Measurements from ENCODE around the gene ABHD2.

Gene ABHD2

DNA sequence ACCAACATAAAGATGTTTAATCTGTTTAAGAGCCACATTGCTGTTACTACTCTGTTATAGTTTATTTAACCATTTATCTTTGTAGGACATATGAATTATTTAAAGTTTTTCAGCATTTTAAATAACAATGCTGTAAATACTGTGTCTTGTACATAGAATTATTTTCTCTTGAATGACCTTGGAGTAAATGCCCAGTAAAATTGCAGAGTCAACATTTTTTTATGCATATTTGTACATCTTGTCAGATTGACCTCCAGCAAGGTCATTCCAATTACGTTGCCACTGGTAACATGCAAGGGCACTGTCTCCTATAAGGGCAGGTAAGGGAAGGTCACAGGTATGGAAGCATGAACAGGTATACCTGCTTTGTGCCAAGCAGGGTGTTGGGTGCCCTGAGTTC is 68.8 kb downstream of the ABHD2 start:
- no peak for DNase-seq (ENCODE audit: low read depth, low spot score)
- H3K27ac ChIP-seq, result no peak overlapping the region

DNA sequence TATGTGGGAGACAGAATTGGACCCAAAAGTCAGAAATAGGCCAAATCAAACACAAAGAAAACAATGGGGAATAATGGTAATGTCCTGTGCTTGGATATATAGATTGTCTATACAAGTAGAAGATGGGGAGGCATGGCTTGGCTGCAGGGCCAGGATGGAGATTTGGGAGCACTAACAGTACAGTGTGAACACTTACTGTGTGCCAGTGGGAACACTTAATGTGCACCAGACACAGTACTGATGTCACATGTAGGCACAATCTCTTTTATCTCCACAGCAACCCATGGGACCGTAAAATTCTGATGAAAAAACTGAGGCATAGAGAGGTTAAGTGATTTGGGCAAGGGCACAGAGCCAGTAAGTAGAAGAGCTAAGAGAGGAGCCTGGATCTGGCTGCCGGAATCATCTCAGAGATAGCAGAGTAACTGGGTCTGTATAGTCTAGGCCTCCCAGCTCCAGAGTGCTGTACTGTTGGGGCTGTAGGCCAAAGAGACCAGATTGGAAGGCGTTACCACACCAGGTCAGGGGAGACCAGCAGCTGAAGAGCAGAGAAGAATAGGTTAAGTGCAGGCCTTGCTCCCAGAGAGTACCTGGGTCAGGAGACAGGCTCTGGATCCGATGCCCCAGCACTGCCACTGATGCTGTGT is 69.8 kb downstream of the ABHD2 start:
- no peak for DNase-seq (ENCODE audit: low read depth, low spot score)
- no peak overlapping the region for H3K27ac ChIP-seq

DNA sequence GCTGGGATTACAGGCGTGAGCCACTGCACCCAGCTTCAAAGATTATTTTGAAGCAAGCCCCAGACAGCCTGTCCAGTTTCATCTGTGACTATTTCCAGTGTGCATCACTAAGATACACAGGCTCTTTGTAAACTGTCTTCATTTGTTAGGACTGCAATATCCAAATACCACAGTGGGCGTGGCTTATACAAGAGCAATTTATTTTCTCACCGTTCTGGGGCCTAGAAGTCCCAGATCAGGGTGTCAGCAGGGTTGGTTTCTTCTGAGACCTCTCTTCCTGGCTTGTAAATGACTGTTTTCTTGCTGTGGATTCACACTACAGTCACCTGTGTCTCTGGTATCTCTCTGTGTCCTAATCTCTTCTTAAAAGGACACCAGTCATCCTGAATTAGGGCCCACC is 73.4 kb downstream of the ABHD2 start:
- no peak overlapping the region for H3K27ac ChIP-seq
- no peak for DNase-seq (ENCODE audit: low read depth, low spot score)

DNA sequence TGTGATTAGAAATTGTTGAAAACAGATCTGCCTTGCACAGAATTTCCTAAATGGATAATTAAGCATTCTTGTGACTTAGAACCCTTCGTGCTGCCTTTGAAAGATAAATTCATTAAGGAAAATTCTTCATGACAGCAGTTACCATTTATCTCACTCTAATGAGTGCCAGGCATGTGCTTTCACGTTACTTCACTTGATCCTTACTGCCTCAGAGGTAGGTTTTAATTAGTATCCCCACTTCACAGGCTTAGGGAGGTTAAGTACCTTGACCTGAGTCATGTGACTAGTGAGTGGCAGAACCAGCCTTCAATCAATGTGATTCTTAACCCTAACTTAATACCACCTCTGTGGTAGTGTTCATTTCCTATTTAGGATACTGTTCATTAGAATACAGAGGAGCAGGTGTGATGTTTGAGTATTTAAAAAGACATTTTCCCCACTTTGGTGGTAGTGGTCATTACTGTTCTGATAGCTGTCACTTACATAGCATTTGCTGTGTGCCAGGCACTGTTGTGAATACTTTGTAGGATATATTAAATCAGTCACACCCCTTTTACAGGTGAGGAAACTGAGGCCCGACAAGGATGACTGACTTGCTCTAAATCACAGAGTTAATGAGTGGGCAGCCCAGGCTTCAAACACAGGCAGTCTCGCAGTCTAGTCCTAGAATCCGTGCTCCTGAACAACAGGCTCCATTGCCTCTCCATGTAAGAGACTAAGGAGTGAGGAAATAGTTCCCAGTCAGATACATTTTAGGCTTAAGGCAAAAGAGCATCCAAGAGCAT is 75.2 kb downstream of the ABHD2 start:
- no peak for DNase-seq (ENCODE audit: low read depth, low spot score)
- H3K27ac ChIP-seq, result no peak overlapping the region

DNA sequence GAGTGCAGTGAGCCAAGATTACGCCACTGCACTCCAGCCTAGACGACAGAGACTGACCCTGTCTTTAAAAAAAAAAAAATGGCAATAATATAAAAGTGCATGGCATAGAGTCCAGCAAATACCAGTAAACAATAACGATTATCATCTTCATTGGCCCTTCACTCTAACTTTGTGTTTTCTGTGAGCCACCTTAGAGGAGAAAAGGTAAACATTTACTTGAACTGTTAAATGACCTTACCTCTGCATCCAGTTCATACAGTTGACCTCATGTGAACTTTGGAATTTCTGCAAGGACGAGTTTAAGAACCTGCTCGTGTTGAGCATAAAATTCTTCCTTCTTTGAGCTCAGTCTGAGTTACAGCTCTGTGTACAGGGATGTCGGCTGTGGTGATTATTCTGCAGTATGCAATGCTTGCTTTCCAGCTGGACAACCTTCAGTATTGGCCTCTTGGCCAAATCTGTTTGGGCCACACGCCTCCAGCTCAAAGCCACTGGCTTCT is 76.5 kb downstream of the ABHD2 start:
- H3K27ac ChIP-seq, result no peak overlapping the region
- no peak for DNase-seq (ENCODE audit: low read depth, low spot score)

DNA sequence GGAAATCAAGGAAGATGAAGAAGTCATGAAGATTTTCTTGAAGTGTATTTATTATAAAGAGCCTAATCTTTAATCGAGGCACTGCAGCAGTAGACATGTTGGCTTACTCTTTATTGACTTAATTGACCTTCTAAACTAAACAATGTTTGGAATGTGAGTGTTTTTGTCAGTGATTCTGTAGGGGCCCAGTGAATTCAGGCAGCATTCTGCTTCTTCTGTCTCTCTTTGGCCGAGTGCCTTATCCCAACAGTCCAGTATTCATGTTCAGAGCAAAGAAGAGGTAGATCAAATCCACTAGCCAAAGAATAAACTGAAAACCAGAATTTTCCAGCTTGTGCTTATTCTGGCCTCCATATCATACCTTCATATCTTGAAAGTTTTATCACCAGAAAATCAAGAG is 77.4 kb downstream of the ABHD2 start:
- no peak overlapping the region for H3K27ac ChIP-seq
- DNase-seq (ENCODE audit: low read depth, low spot score), result no peak

DNA sequence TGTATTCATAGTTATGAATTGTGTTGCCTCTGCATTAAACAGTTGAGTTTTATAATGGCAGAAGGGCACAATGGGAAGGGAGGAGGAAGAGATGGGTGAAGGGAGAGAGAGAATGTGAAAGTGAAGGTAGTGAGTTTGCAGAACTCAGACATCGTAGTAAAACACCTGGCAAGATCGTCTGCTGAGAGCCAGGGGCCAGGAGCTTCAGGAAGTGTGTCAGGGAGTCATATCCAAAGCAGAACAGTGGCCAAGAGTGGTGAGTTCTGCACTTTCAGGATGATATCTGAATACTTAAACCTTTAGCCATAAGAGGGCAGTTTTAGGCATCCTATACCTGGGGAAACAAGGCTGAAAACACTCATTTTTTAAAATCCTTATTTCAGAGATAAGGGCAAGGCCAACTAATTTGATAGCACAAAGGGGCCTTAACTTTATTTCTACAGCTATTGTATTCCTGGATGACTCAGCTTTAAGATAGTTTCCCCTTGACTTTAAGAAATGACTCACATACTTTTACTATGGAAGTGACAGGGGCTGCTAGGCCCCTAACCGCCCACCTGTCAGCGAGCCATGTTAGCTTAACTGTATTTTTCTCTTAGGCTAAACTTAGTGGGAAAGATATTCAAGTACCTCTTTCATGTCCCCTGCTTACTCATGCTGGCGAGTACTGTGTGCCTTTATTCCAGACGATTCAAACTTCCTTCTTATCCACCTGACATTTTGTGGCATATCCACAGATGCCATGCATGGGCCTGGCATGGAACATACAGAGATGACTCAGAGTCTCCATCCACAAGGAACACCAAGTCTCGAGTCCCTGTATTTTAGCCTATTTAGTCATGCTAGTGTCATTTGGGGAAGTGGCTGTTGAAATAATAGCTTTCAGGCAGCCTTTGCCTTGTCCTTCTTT is 79.3 kb downstream of the ABHD2 start:
- H3K27ac ChIP-seq, result peak overlapping the region; percentile 81
- DNase-seq (ENCODE audit: low read depth, low spot score), result peak; percentile 76

DNA sequence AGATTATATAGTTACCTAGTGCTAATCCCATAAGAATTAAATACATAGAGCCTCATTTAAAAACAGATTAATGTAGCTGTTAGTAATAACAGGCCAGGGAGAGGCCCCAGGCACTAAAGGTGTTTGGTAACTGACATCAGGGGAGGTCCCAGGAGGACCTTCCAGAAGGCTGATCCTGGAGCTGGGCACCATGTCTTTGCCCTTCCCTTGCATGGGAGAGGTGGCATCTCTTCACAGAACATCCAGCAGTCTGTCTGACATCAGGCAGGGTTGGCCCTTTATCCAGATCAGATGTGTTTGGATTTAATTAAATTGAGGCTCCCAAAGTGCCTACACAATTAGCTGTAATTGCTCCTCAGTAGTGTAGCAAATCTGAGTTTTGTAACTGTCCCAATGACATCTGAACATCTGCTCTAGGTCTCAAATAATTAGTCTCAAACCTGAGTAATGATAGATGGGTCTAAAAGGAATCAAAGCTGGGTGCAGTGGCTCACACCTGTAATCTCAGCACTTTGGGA is 80.1 kb downstream of the ABHD2 start:
- H3K27ac ChIP-seq, result peak overlapping the region; percentile 81
- DNase-seq (ENCODE audit: low read depth, low spot score), result no peak

DNA sequence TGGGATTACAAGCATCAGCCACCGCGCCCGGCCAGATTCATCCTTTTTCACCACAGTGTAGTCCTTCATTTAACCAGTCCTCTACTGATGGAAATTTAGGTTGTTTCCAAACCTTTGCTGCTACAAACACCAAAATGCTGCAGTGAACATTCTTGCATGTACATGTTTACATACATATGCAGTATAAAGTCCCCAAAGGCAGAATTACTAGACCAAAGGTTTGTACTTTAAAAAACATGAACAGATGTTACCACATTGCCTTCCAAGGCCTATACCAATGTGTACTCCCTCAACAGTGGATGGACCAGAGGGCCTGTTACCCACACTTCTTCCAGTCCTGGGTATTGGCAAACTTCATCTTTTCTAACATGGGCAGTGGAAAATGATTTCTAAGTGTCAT is 82.1 kb downstream of the ABHD2 start:
- DNase-seq (ENCODE audit: low read depth, low spot score), result no peak
- H3K27ac ChIP-seq, result no peak overlapping the region

DNA sequence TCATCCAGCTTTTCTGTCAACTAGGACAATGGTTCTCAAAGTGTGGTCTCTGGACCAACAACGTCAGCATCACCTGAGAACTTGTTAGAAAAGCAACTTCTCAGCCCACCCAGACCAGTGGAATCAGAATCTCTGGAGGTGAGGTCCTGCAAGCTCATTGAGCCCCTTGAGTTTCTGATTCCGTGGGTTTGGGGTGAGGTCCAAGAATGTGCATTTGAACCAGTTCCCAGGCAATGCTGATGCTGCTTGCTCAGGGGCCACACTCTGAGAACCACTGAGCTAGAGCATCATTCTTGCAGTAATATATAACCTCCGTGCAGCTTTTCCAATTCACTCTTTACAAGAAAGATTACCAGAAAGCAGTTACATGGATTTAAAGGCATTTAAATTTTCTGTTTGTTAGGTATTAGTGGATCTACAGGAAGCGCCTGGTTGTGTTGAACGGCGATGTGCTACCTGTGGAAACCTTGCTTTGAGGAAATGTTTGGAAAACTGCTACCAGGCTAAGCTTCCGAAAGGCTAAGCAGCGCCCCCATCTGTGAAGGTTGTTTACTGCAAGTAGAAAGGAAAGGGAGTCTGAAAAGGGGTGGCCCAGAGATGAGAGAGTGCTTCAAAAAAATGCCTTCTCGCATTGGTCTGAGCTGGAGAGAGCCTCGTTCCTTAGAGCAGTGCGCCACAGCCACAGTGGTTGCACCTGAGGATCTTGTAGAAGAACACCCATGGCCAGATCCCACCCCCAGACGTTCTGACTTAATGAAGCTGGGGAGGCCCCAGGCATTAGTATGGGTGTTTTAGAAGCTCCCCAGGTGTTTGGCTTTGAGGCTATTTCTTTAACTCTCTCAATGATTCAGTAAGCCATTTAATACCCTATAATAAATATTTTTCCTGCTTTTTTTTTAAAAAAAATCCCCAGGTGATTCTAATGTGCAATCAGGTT is 83.1 kb downstream of the ABHD2 start:
- H3K27ac ChIP-seq, result no peak overlapping the region
- DNase-seq (ENCODE audit: low read depth, low spot score), result no peak

DNA sequence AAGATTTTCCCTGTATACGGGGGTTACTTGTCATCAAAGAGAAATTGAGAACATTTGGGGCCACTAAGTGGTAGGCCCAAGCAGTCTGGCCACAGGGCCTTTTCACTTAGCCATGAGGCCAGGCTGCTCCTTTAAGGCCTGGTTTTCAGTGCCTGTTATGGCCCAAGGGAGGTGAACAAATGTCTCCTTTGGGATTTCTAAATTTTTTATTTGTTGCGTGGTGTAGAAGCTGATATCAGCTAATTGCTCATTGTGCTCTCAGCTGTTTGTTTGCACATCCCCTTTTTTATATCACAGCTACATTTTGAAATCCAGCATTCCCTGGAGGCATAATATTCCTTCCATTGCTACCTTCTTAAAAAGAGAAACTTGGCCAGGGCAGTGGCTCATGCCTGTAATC is 84.7 kb downstream of the ABHD2 start:
- H3K27ac ChIP-seq, result no peak overlapping the region
- DNase-seq (ENCODE audit: low read depth, low spot score), result no peak

DNA sequence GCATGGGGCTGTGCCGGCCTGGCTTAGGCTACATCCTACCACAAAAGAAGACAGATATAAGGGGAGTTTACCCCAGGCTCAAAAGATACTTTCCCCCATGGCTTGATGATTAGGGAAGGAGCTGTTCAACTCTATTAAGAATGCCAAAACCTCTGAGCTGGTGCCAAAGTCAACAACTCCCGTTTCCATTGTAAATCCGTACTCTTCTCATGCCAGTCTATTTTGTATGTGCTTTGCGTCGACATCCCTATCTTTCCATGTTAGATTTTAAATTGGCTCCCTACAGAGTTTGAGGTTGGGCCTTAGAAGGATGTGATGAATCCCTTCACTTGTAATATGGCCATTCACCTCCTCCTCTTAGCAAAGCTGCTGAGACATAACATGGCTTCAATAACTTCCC is 86.2 kb downstream of the ABHD2 start:
- DNase-seq (ENCODE audit: low read depth, low spot score), result no peak
- no peak overlapping the region for H3K27ac ChIP-seq

DNA sequence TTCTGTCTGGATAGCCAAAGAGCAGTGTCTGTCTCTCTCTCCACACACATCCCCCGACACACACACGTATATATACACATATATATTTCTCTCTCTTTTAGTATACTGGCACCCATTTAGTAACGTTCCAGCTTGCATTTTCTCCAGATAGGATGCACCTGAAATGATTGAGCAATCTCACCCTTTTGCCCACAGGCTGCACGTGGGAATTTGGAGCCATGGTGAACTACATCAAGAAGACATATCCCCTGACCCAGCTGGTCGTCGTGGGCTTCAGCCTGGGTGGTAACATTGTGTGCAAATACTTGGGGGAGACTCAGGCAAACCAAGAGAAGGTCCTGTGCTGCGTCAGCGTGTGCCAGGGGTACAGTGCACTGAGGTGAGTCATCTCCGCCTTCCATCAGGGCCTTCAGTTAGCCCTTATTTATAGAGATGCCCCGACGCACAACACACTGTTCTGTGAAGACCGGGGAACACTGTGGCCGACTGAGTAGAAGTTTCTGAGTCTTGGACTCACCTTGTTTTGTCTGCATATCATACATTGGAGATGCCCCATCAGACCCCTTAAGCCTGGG is 87.4 kb downstream of the ABHD2 start:
- no peak for DNase-seq (ENCODE audit: low read depth, low spot score)
- H3K27ac ChIP-seq, result no peak overlapping the region

DNA sequence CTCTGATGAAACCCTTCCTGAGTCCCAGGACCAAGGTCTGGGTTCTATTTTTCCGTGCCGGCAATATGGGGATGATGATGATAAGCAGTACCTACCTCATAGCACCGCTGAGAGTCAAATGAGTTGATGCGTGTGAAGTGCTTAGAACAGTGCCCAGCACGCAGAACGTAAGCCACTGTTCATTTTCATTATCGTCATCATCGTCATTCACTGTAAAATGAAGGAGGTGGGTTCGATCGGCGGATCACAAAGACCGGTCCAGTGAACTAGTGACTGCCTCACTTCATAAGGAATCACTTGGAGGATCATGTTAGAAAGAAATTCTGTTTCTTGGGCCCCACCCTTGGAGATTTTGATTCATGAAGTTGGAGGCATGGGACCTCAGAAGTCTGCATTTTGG is 88.9 kb downstream of the ABHD2 start:
- no peak overlapping the region for H3K27ac ChIP-seq
- no peak for DNase-seq (ENCODE audit: low read depth, low spot score)

DNA sequence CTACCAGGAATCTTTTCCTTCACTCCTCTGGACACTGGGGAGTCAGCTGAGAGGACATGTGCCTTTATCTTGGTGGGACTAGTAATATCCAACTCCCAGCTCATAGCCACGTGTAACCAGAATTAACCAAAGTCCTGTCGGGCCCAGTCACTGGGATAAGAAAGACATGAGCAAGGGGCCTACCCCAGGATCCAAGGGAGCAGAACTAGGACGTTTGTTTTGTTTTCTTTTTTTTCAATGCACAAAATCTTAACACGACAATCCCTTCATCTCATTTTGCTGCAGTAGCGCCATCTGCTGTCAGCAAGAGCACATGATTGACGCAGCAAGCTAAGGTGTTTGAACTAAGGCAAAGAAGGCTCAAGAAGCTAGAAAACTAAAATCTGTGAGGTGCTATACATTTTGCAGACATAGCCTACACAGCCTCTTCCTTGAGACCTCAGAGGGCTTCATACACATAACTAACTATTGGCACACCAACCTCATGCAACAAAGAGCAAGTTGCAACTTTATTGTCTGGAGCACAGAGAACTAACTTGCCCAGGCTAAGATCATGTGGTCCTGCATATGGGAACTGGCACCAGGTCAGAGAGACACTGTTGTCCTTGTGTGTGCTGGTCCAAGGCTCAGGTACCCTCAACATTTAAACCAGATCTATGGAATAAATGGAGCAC is 89.5 kb downstream of the ABHD2 start:
- peak; percentile 8 for DNase-seq (ENCODE audit: low read depth, low spot score)
- H3K27ac ChIP-seq, result no peak overlapping the region

DNA sequence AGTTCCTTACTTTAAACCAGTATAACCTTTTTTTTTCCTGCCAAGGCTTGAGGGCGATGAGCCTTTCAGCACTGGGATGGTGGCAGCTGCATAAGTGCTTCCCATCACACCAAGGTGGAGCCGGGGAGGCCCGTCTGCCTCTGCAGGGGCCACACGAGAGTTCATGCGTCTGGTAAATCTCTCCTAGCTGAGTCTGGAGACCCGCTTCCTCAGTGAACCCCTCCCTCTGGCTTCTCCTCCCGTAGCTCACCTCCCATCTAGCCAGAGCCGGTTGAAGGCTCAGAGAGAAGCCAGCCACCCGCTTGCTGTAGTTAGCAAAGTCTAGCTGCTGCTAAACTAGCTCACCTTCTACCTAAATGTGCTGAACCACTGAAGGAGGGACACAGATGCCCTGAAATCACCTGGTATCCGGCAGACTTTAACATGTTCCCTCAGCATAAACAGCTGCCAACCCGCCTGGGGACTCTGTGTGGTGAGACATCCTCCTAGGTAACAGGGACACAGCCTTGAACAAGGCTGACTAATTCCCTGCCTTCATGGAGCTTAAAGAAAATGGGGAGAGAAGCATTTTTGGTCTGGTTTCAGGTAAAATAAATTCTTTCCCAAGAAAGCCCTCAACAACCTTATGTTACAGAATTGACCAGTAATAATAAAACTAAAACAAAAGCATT is 90.2 kb downstream of the ABHD2 start:
- H3K27ac ChIP-seq, result no peak overlapping the region
- no peak for DNase-seq (ENCODE audit: low read depth, low spot score)

DNA sequence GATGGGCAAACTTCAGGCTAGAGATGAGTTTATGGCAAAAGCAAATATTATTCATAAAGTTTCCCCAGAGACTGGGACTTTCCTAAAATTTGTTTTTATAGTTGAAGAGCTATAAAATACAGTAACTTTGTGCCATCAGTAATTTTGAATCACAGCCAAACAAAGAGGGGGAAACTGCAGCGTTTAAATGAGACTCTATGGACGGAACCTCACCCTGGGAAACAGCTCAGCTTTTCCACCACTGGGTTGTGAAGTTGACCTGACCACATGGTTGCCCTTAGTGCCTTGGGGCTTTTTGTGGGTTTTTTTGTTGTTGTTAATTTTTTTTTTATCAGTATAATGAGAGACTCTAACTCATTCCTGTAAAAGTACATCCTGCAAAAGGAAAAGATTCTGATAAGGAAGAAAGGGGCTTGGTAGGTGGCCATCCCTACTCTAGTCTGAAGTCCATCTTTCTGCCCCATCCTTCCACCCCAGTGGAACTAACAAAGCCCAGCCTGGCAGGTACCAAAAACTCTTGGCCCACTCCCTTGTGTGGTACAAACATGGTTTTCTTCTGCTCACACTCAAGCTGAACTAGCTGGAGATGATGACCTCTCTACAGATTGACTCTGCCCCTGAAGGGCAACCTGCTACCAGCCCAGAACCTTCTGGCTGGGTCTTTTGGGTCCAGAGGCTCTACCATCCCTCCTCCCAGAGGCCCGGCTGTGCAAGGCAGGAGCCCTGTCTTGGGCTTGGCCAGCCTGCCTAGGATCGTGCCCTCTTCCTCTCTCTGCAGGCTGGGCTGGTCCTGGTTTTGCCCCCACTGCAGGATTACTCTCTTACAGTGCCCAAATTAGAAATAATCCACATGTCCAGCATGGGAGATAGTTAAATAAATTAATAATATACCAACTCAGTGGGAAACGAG is 92.0 kb downstream of the ABHD2 start:
- DNase-seq (ENCODE audit: low read depth, low spot score), result no peak
- no peak overlapping the region for H3K27ac ChIP-seq
